ENCODE data around the gene DHX57. TPM values are rescaled to one million over a fixed set of nuclear protein-coding genes. Genes with fewer than 3 reads are reported as not detected.

Gene DHX57
- total and polyA plus RNA-seq, 2 experiments from 2014 or later, result 13.3 to 32.9 TPM

GRCh38 chr2:38900726-38901125, 25.0 kb upstream of the DHX57 start:
- H3K4me3 Mint-ChIP-seq, result no peak overlapping the region
- Histone ChIP-seq H3F3A (replicated peaks; ENCODE audit: low read depth) (no peaks in the 10 kb centered on the region), H3K79me2 (replicated peaks; ENCODE audit: insufficient read depth) (no peaks in the 10 kb centered on the region), H3K4me1 (ENCODE audit: insufficient read depth) (no peaks in the 10 kb centered on the region), H3K4me2 (no peak overlapping the region), H3K36me3 (ENCODE audit: insufficient read depth) (no peaks in the 10 kb centered on the region), H3K27ac (ENCODE audit: low read depth) (no peak overlapping the region), H4K20me1 (replicated peaks; ENCODE audit: insufficient read depth) (no peaks in the 10 kb centered on the region), H2AFZ (peak overlapping the region; percentile 69; the same call in 1 of the 2 replicates), H3K4me3 (no peak overlapping the region), H3K27me3 (ENCODE audit: insufficient read depth) (no peaks in the 10 kb centered on the region), H3K9me2 (ENCODE audit: insufficient read depth) (no peaks in the 10 kb centered on the region)
- H3K4me1 Mint-ChIP-seq, result no peaks in the 10 kb centered on the region
- no peak for DNase-seq (ENCODE audit: low spot score)
- H3K27ac Mint-ChIP-seq, result no peak overlapping the region
- no peak for TF ChIP-seq JUNB (IDR thresholded peaks at IDR 0.05; ENCODE audit: unreplicated experiment)
- no peak for TF ChIP-seq CREB1 (CRISPR knock-in tag; IDR thresholded peaks at IDR 0.05; ENCODE audit: low read depth)
- TF ChIP-seq STAT1 (IDR thresholded peaks at IDR 0.05; ENCODE audit: unreplicated experiment), result no peak
- no peak for TF ChIP-seq POLR2AphosphoS5 (IDR thresholded peaks at IDR 0.05; ENCODE audit: low read depth)
- TF ChIP-seq NANOG (IDR thresholded peaks at IDR 0.05; ENCODE audit: borderline replicate concordance), result no peak
- TF ChIP-seq ZNF331 (CRISPR knock-in tag; IDR thresholded peaks at IDR 0.05; ENCODE audit: low read depth), result no peak
- TF ChIP-seq, protein P1, sequence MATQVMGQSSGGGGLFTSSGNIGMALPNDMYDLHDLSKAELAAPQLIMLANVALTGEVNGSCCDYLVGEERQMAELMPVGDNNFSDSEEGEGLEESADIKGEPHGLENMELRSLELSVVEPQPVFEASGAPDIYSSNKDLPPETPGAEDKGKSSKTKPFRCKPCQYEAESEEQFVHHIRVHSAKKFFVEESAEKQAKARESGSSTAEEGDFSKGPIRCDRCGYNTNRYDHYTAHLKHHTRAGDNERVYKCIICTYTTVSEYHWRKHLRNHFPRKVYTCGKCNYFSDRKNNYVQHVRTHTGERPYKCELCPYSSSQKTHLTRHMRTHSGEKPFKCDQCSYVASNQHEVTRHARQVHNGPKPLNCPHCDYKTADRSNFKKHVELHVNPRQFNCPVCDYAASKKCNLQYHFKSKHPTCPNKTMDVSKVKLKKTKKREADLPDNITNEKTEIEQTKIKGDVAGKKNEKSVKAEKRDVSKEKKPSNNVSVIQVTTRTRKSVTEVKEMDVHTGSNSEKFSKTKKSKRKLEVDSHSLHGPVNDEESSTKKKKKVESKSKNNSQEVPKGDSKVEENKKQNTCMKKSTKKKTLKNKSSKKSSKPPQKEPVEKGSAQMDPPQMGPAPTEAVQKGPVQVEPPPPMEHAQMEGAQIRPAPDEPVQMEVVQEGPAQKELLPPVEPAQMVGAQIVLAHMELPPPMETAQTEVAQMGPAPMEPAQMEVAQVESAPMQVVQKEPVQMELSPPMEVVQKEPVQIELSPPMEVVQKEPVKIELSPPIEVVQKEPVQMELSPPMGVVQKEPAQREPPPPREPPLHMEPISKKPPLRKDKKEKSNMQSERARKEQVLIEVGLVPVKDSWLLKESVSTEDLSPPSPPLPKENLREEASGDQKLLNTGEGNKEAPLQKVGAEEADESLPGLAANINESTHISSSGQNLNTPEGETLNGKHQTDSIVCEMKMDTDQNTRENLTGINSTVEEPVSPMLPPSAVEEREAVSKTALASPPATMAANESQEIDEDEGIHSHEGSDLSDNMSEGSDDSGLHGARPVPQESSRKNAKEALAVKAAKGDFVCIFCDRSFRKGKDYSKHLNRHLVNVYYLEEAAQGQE (IDR thresholded peaks at IDR 0.05; ENCODE audit: unreplicated experiment), result no peak
- no peak for TF ChIP-seq EZH2phosphoT487 (IDR thresholded peaks at IDR 0.05; ENCODE audit: unreplicated experiment)
- TF ChIP-seq EZH2 (IDR thresholded peaks at IDR 0.05; ENCODE audit: low read depth, unreplicated experiment), result no peak
- TF ChIP-seq ZNF114 (CRISPR knock-in tag; IDR thresholded peaks at IDR 0.05), result no peak
- no peak for TF ChIP-seq ETS1 (IDR thresholded peaks at IDR 0.05)
- TF ChIP-seq CTCF (conservative IDR thresholded peaks at IDR 0.05; ENCODE audit: low read depth in 2 of 2), result no peak
- no peak for TF ChIP-seq ZNF462 (CRISPR knock-in tag; IDR thresholded peaks at IDR 0.05)
- no peaks in the 10 kb centered on the region for H3K9me3 Mint-ChIP-seq
- no peak for ATAC-seq
- H3K36me3 Mint-ChIP-seq (ENCODE audit: low read depth), result no peaks in the 10 kb centered on the region
- H3K27me3 Mint-ChIP-seq (ENCODE audit: insufficient read depth, low read depth, poor library complexity), result no peaks in the 10 kb centered on the region

Data from GM23338 (cell line).